ENCODE measurements around the gene EPGN.

DNA sequence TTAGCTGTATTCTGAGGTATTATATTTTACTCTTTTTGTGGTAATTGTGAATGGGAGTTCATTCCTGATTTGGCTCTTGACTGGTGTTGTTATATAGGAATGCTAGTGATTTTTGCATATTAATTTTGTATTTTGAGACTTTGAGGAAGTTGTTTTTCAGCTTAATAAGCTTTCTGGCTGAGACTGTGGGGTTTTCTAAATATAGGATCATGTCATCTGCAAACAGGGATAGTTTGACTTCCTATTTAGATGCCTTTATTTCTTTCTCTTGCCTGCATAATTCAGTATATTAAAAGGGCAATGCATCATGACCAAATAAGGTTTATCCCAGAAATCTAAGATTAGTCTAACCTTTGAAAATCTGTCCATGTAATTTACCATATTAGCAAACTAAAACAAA lies 44.7 kb upstream of the EPGN start:
- TF ChIP-seq CTCF (conservative IDR thresholded peaks at IDR 0.05; ENCODE audit: low read depth, low read length) = no peak
- no peak for TF ChIP-seq EZH2 (IDR thresholded peaks at IDR 0.05; ENCODE audit: borderline replicate concordance, low read depth, low read length, poor library complexity, severe bottlenecking)
